IMR-90 (cell line): ENCODE data around the gene FST. TPM values are rescaled to one million over a fixed set of nuclear protein-coding genes. Genes with fewer than 3 reads are reported as not detected.

Source experiments
- ATAC-seq: fragments of 200-7000 bp; cut with Tn5 transposase; 2 replicates; pipeline ENCODE4 v1.9.1; 2020; ENCODE audit warnings: low read depth, mild to moderate bottlenecking, moderate library complexity
- BruUV-seq: library from RNA; stranded (reverse); fragments of 400-500 nt; replicated peaks from 2 replicates; lab custom pipeline; 2021; lab: Mats Ljungman, UMichigan
- CTCF ChIA-PET: fragments of 300-600 bp; formaldehyde crosslinking; extraction: SDS; loops from one replicate; lab custom pipeline; 2021; ENCODE audit warnings: antibody characterized with exemption; lab: Yijun Ruan, JAX
- POLR2A ChIA-PET: fragments of 300-600 bp; sonication (Branson Sonifier 250); formaldehyde crosslinking; loops from one replicate; lab custom pipeline; 2022; ENCODE audit warnings: antibody characterized with exemption; ENCODE audit not compliant: unreplicated experiment; lab: Charles Lee
- DNase-seq: peaks from one replicate; pipeline ENCODE4 v3.0.0; 2013
- H2AFZ ChIP-seq: replicated peaks from 2 replicates; pipeline ENCODE3; 2013; ENCODE audit warnings: low read length, mild to moderate bottlenecking; ENCODE audit not compliant: poor library complexity
- H2AK5ac ChIP-seq: 2 replicates; pipeline ENCODE4 v1.6.1; 2013; ENCODE audit warnings: low read depth, low read length, inconsistent platforms
- H2AK9ac ChIP-seq: replicated peaks from 2 replicates; pipeline ENCODE3; 2013; ENCODE audit warnings: mild to moderate bottlenecking, low read depth, low read length, moderate library complexity; ENCODE audit not compliant: poor library complexity
- H2BK120ac ChIP-seq: 2 replicates; pipeline ENCODE4 v1.6.1; 2013; ENCODE audit warnings: low read depth, low read length, inconsistent platforms
- H2BK15ac ChIP-seq: 3 replicates; pipeline ENCODE4 v1.6.1; 2013; ENCODE audit warnings: low read depth, low read length, inconsistent platforms
- H2BK20ac ChIP-seq: 2 replicates; pipeline ENCODE4 v1.6.1; 2013; ENCODE audit warnings: low read depth, mild to moderate bottlenecking, inconsistent platforms, low read length, moderate library complexity
- H2BK5ac ChIP-seq: 2 replicates; pipeline ENCODE4 v1.6.1; 2013; ENCODE audit warnings: mild to moderate bottlenecking, low read depth, low read length, inconsistent platforms; ENCODE audit not compliant: poor library complexity, severe bottlenecking
- H3K14ac ChIP-seq: replicated peaks from 2 replicates; pipeline ENCODE4 v1.6.1; 2013; ENCODE audit warnings: low read depth, low read length, inconsistent platforms
- H3K18ac ChIP-seq: 2 replicates; pipeline ENCODE4 v1.6.1; 2013; ENCODE audit warnings: low read depth, low read length, control low read depth
- H3K23ac ChIP-seq: 2 replicates; pipeline ENCODE4 v1.6.1; 2013; ENCODE audit warnings: low read depth, low read length, inconsistent platforms
- H3K27ac ChIP-seq: 2 replicates; pipeline ENCODE4 v1.5.1; 2013; ENCODE audit warnings: mild to moderate bottlenecking, control low read depth, low read length; ENCODE audit not compliant: insufficient read depth
- H3K27me3 ChIP-seq: 2 replicates; pipeline ENCODE4 v1.6.1; 2013; ENCODE audit warnings: low read length; ENCODE audit not compliant: control insufficient read depth, insufficient read depth
- H3K36me3 ChIP-seq: 2 replicates; pipeline ENCODE4 v1.6.1; 2013; ENCODE audit warnings: low read length, mixed read lengths; ENCODE audit not compliant: control insufficient read depth, insufficient read depth
- H3K4ac ChIP-seq: 2 replicates; pipeline ENCODE4 v1.6.1; 2013; ENCODE audit warnings: low read depth, low read length, inconsistent platforms
- H3K4me1 ChIP-seq: 2 replicates; pipeline ENCODE4 v1.6.1; 2013; ENCODE audit warnings: low read length, mixed read lengths; ENCODE audit not compliant: control insufficient read depth, insufficient read depth
- H3K4me2 ChIP-seq: 2 replicates; pipeline ENCODE4 v1.6.1; 2013; ENCODE audit warnings: low read depth, mild to moderate bottlenecking, control low read depth, low read length, moderate library complexity
- H3K4me3 ChIP-seq: 2 replicates; pipeline ENCODE4 v1.5.1; 2013; ENCODE audit warnings: low read depth, mild to moderate bottlenecking, control low read depth, low read length, moderate library complexity; ENCODE audit not compliant: insufficient read depth
- H3K56ac ChIP-seq: 2 replicates; pipeline ENCODE4 v1.6.1; 2013; ENCODE audit warnings: low read length, inconsistent platforms; ENCODE audit not compliant: insufficient read depth; ENCODE audit errors: extremely low read depth
- H3K79me1 ChIP-seq, 2 experiments: 2 replicates each; pipeline ENCODE4 v1.6.1; 2013; ENCODE audit warnings: low read length in 2 of 2, inconsistent platforms in 1 of 2, low read depth in 1 of 2
- H3K9ac ChIP-seq: 2 replicates; pipeline ENCODE4 v1.6.1; 2013; ENCODE audit warnings: low read depth, low read length, control low read depth
- H3K9me1 ChIP-seq: 2 replicates; pipeline ENCODE4 v1.6.1; 2013; ENCODE audit warnings: low read length, inconsistent platforms; ENCODE audit not compliant: insufficient read depth
- H3K9me3 ChIP-seq: 2 replicates; pipeline ENCODE4 v1.6.1; 2013; ENCODE audit warnings: low read length; ENCODE audit not compliant: control insufficient read depth, insufficient read depth
- H4K20me1 ChIP-seq: 2 replicates; pipeline ENCODE4 v1.6.1; 2013; ENCODE audit warnings: low read length, inconsistent platforms; ENCODE audit not compliant: insufficient read depth
- H4K5ac ChIP-seq: 2 replicates; pipeline ENCODE4 v1.6.1; 2013; ENCODE audit warnings: mild to moderate bottlenecking, low read depth, low read length, control low read depth
- H4K8ac ChIP-seq, 2 experiments: 2 replicates each; pipeline ENCODE4 v1.6.1; 2013; ENCODE audit warnings: low read depth in 2 of 2, low read length in 2 of 2, control low read depth in 1 of 2, inconsistent platforms in 1 of 2
- H4K91ac ChIP-seq: 2 replicates; pipeline ENCODE4 v1.6.1; 2013; ENCODE audit warnings: low read depth, low read length, inconsistent platforms; ENCODE audit not compliant: insufficient read depth
- BHLHE40 ChIP-seq: fragments of 150-350 bp; IDR thresholded peaks from 2 replicates; pipeline ENCODE4 v1.6.1; 2016; ENCODE audit warnings: mild to moderate bottlenecking, low read depth, low read length
- CEBPB ChIP-seq: IDR thresholded peaks from 2 replicates; pipeline ENCODE4 v1.6.1; 2012; ENCODE audit warnings: low read depth, low read length, improper control_type of control experiment
- MAZ ChIP-seq: IDR thresholded peaks from 2 replicates; pipeline ENCODE4 v1.6.1; 2012; ENCODE audit warnings: low read depth, mild to moderate bottlenecking, low read length, improper control_type of control experiment, moderate library complexity, borderline replicate concordance
- POLR2A ChIP-seq: IDR thresholded peaks from 2 replicates; pipeline ENCODE4 v1.6.1; 2012; ENCODE audit warnings: mild to moderate bottlenecking, low read depth, low read length
- SMC3 ChIP-seq: fragments of 150-350 bp; IDR thresholded peaks from 2 replicates; pipeline ENCODE4 v1.6.1; 2016; ENCODE audit warnings: low read depth, mild to moderate bottlenecking, antibody characterized with exemption, low read length, moderate library complexity
- WGBS, 2 experiments: methylation state at CpG; one replicate each; pipeline versions ENCODE4 v1.1.5 to v1.1.7; 2013; ENCODE audit warnings: missing lambda C conversion rate in 2 of 2; ENCODE audit not compliant: insufficient read length in 1 of 2; ENCODE audit errors: extremely low coverage in 2 of 2; 5-methylcytosine and 5-hydroxymethylcytosine counted together
- dilution Hi-C: fragments of 300-500 bp; cut with HindIII; formaldehyde crosslinking; loops from one replicate; pipeline ENCODE4 v1.14.3; 2018; ENCODE audit warnings: low sequenced_read_pairs; ENCODE audit not compliant: unreplicated experiment
- in situ Hi-C: fragments of 300-500 bp; cut with MboI; formaldehyde crosslinking; loops from 3 replicates; pipeline ENCODE4 v1.14.3; 2019; ENCODE audit warnings: low sequenced_read_pairs, inconsistent platforms, mixed read lengths
- intact Hi-C: fragments of 100-400 bp; cut with micrococcal nuclease; formaldehyde crosslinking; loops from 2 replicates; pipeline ENCODE4 v1.10.0; 2022
- polyA plus RNA-seq, 3 experiments: library from polyadenylated mRNA; depleted of rRNA; stranded (reverse); fragments of >200 nt; gene quantifications; 2 replicates each; pipeline ENCODE4 v1.2.3, GENCODE V29; 2012; ENCODE audit warnings: low replicate concordance in 1 of 3
- total RNA-seq: library from RNA; depleted of rRNA; stranded (reverse); fragments of >200 nt; gene quantifications from 2 replicates; pipeline ENCODE4 v1.2.3, GENCODE V29; 2012

The FST gene
- total and polyA plus RNA-seq, 2 of the 4 experiments (the other 2 are of a cell fraction): 141 to 195 TPM

- TF ChIP-seq BHLHE40: no peak
- TF ChIP-seq MAZ: 0 out of 2 replicates have a peak, but pooled peaks have one; percentile 27
- TF ChIP-seq CEBPB: no peak
Observed at GRCh38 chr5:53478411-53479044, 1.9 kb upstream of the FST start (continued).

GRCh38 chr5:53479045-53479589 lies 1.3 kb upstream of the FST start:
- ChIA-PET POLR2A (no interaction called here), CTCF (no interaction called here)
- Histone ChIP-seq H4K8ac (peak overlapping the region; percentile 22 to 71), H2BK120ac (peak overlapping the region; percentile 93), H3K56ac (peak overlapping the region; percentile 60), H3K27ac (peak overlapping the region; percentile 94), H2BK15ac (no peak overlapping the region), H3K27me3 (no peaks in the 10 kb centered on the region), H2BK5ac (peak overlapping the region; percentile 82), H3K4me2 (peak overlapping the region; percentile 96), H3K9ac (peak overlapping the region; percentile 93), H3K23ac (peak overlapping the region; percentile 3; the same call in 1 of the 2 replicates), H3K18ac (peak overlapping the region; percentile 83), H4K91ac (peak overlapping the region; percentile 45), H2AFZ (peak overlapping the region; percentile 90), H3K4me1 (peaks cover 12% of the 10 kb centered on the region), H3K9me3 (no peaks in the 10 kb centered on the region), H3K36me3 (peaks cover 15% of the 10 kb centered on the region), H2AK5ac (no peak overlapping the region), H4K5ac (peak overlapping the region; percentile 72; the same call in 1 of the 2 replicates), H2AK9ac (peak overlapping the region; percentile 6), H4K20me1 (peaks cover 13% of the 10 kb centered on the region; the same call in 1 of the 2 replicates), H3K9me1 (peaks cover 8% of the 10 kb centered on the region), H2BK20ac (peak overlapping the region; percentile 2; the same call in 1 of the 2 replicates), H3K4me3 (peak overlapping the region; percentile 100), H3K4ac (peak overlapping the region; percentile 25), H3K79me1 (peaks cover 10 to 28% of the 10 kb centered on the region in 2 experiments), H3K14ac (peak overlapping the region; percentile 50)
- no TSS peak for BruUV-seq
- in situ Hi-C loops (loop anchor here (10.0 kb wide), 1 partner anchor 314 kb away; no protein-coding TSS in a partner anchor), dilution Hi-C loops (no loop called here), intact Hi-C loops (loop anchor here (2.0 to 5.0 kb wide), 6 partner anchors 48 to 608 kb away; no protein-coding TSS in a partner anchor)
- WGBS, 2 experiments: 0% methylated on average over 6 of the region's 15 CpGs; no CpG with 5 or more reads in 1 of the 2 experiments
- DNase-seq: no peak
- no peak for TF ChIP-seq SMC3
- TF ChIP-seq CEBPB: peak; percentile 89
- peak; percentile 11; the same call in 1 of the 2 replicates for TF ChIP-seq POLR2A
- no peak for ATAC-seq
